H1 (cell line): ENCODE results near the gene INPP5K. TPM values are rescaled to one million over a fixed set of nuclear protein-coding genes. Genes with fewer than 3 reads are reported as not detected.

Source experiments
- CTCF ChIA-PET: fragments of 300-600 bp; sonication (Branson Sonifier 250); formaldehyde crosslinking; loops from one replicate; lab custom pipeline; 2021; ENCODE audit not compliant: partially characterized antibody; lab: Charles Lee
- POLR2A ChIA-PET: fragments of 300-600 bp; sonication (Branson Sonifier 250); formaldehyde crosslinking; loops from one replicate; lab custom pipeline; 2021; ENCODE audit warnings: inconsistent platforms; ENCODE audit not compliant: partially characterized antibody; lab: Charles Lee
- DNase-seq, 2 experiments: peaks; one replicate each; pipeline versions ENCODE4 v3.0.0 to v3.0.0-alpha.2; 2010 to 2022; ENCODE audit warnings: low spot score in 2 of 2, low read depth in 1 of 2, mixed read lengths in 1 of 2
- FAIRE-seq: peaks from 2 replicates; lab custom pipeline; 2011; peaks lifted over from hg19 to GRCh38; lab: Jason Lieb, UNC
- H2AFZ ChIP-seq: 2 replicates; pipeline ENCODE4 v1.8.1; 2012; ENCODE audit warnings: low read length, inconsistent platforms
- H2AK5ac ChIP-seq: 2 replicates; pipeline ENCODE4 v1.6.1; 2013; ENCODE audit warnings: low read depth, low read length
- H2BK120ac ChIP-seq: replicated peaks from 2 replicates; pipeline ENCODE3; 2013; ENCODE audit warnings: low read depth, low read length, inconsistent platforms
- H2BK12ac ChIP-seq: 2 replicates; pipeline ENCODE4 v1.6.1; 2013; ENCODE audit warnings: low read depth, low read length
- H2BK15ac ChIP-seq: 2 replicates; pipeline ENCODE4 v1.6.1; 2013; ENCODE audit warnings: low read length
- H2BK20ac ChIP-seq: 2 replicates; pipeline ENCODE4 v1.6.1; 2013; ENCODE audit warnings: low read length
- H2BK5ac ChIP-seq: 2 replicates; pipeline ENCODE4 v1.6.1; 2013; ENCODE audit warnings: low read depth, low read length
- H3K14ac ChIP-seq: 2 replicates; pipeline ENCODE4 v1.6.1; 2013; ENCODE audit warnings: inconsistent platforms; ENCODE audit not compliant: insufficient read length
- H3K18ac ChIP-seq: 2 replicates; pipeline ENCODE4 v1.6.1; 2013; ENCODE audit warnings: low read length; ENCODE audit errors: extremely low read depth
- H3K23ac ChIP-seq: 2 replicates; pipeline ENCODE4 v1.6.1; 2013; ENCODE audit warnings: inconsistent platforms; ENCODE audit not compliant: insufficient read length
- H3K23me2 ChIP-seq: 2 replicates; pipeline ENCODE4 v1.6.1; 2013; ENCODE audit warnings: low read depth, low read length
- H3K27ac ChIP-seq: 2 replicates; pipeline ENCODE4 v1.6.1; 2011; ENCODE audit warnings: low read depth, low read length, inconsistent platforms
- H3K27me3 ChIP-seq, 4 experiments: replicated peaks in 1 of 4; 1 replicate in 1 of 4; 2 replicates in 3 of 4; pipeline versions ENCODE4 v1.6.1 to v1.8.1; 2011 to 2013; ENCODE audit warnings: low read length in 3 of 4, mild to moderate bottlenecking in 3 of 4, inconsistent platforms in 2 of 4, mixed read lengths in 2 of 4, moderate library complexity in 1 of 4; ENCODE audit not compliant: control insufficient read depth in 3 of 4, insufficient read depth in 3 of 4; ENCODE audit errors: extremely low read depth in 1 of 4
- H3K36me3 ChIP-seq, 4 experiments: 2 replicates each; pipeline versions ENCODE4 v1.6.1 to v1.8.1; 2011 to 2013; ENCODE audit warnings: mild to moderate bottlenecking in 4 of 4, low read length in 3 of 4, moderate library complexity in 2 of 4, control low read depth in 1 of 4, inconsistent platforms in 1 of 4; ENCODE audit not compliant: insufficient read depth in 4 of 4, control insufficient read depth in 2 of 4
- H3K4ac ChIP-seq: replicated peaks from 2 replicates; pipeline ENCODE3; 2013; ENCODE audit warnings: low read length, low read depth, mixed read lengths, inconsistent platforms; ENCODE audit not compliant: insufficient read length
- H3K4me1 ChIP-seq, 4 experiments: replicated peaks in 1 of 4; 1 replicate in 1 of 4; 2 replicates in 3 of 4; pipeline versions ENCODE4 v1.6.1 to v1.8.1; 2011 to 2013; ENCODE audit warnings: low read length in 3 of 4, inconsistent platforms in 2 of 4, mixed read lengths in 1 of 4; ENCODE audit not compliant: insufficient read depth in 4 of 4, control insufficient read depth in 3 of 4
- H3K4me2 ChIP-seq, 2 experiments: 2 replicates each; pipeline versions ENCODE4 v1.6.1 to v1.8.1; 2011 to 2013; ENCODE audit warnings: low read depth in 2 of 2, low read length in 2 of 2, control low read depth in 1 of 2, inconsistent platforms in 1 of 2, mild to moderate bottlenecking in 1 of 2; ENCODE audit not compliant: insufficient read depth in 1 of 2
- H3K4me3 ChIP-seq, 4 experiments: fragments of 200-600, 300-600 bp in 1 of 4; sonication (generic), shearing (Covaris generic), sonication (Bioruptor Twin) in 1 of 4; 2 replicates each; pipeline versions ENCODE4 v1.5.1 to v1.8.1; 2011 to 2016; ENCODE audit warnings: low read length in 4 of 4, low read depth in 3 of 4, control low read depth in 2 of 4, inconsistent platforms in 2 of 4, mild to moderate bottlenecking in 2 of 4, mixed read lengths in 1 of 4, moderate library complexity in 1 of 4; ENCODE audit not compliant: insufficient read depth in 2 of 4; ENCODE audit errors: extremely low read depth in 1 of 4
- H3K56ac ChIP-seq: replicated peaks from 2 replicates; pipeline ENCODE3; 2013; ENCODE audit warnings: low read depth, mild to moderate bottlenecking, mixed read lengths, low read length, inconsistent platforms; ENCODE audit not compliant: insufficient read length
- H3K79me1 ChIP-seq: 2 replicates; pipeline ENCODE4 v1.6.1; 2013; ENCODE audit warnings: low read depth, low read length, control low read depth
- H3K79me2 ChIP-seq, 2 experiments: 2 replicates each; pipeline versions ENCODE4 v1.6.1 to v1.8.1; 2012 to 2013; ENCODE audit warnings: low read length in 2 of 2, mild to moderate bottlenecking in 2 of 2, inconsistent platforms in 1 of 2; ENCODE audit not compliant: insufficient read depth in 2 of 2, control insufficient read depth in 1 of 2
- H3K9ac ChIP-seq, 4 experiments: replicated peaks in 1 of 4; 1 replicate in 1 of 4; 2 replicates in 3 of 4; pipeline versions ENCODE4 v1.6.1 to v1.8.1; 2011 to 2013; ENCODE audit warnings: low read depth in 3 of 4, low read length in 3 of 4, control low read depth in 2 of 4, mild to moderate bottlenecking in 2 of 4, moderate library complexity in 2 of 4, inconsistent platforms in 1 of 4; ENCODE audit errors: extremely low read depth in 1 of 4
- H3K9me3 ChIP-seq, 2 experiments: 2 replicates each; pipeline versions ENCODE4 v1.6.1 to v1.8.1; 2012 to 2013; ENCODE audit warnings: mild to moderate bottlenecking in 2 of 2, moderate library complexity in 2 of 2, control low read depth in 1 of 2, inconsistent platforms in 1 of 2, low read depth in 1 of 2, low read length in 1 of 2, mixed read lengths in 1 of 2; ENCODE audit not compliant: insufficient read depth in 2 of 2
- H4K20me1 ChIP-seq, 2 experiments: replicated peaks in 1 of 2; 2 replicates each; pipeline versions ENCODE3 to v1.8.1; 2011 to 2013; ENCODE audit warnings: inconsistent platforms in 2 of 2, low read length in 2 of 2, mild to moderate bottlenecking in 1 of 2; ENCODE audit not compliant: insufficient read depth in 2 of 2, control insufficient read depth in 1 of 2
- H4K5ac ChIP-seq: 2 replicates; pipeline ENCODE4 v1.6.1; 2013; ENCODE audit warnings: low read length, low read depth, mixed read lengths, inconsistent platforms; ENCODE audit not compliant: insufficient read length
- H4K8ac ChIP-seq: 2 replicates; pipeline ENCODE4 v1.8.0; 2013; ENCODE audit warnings: mild to moderate bottlenecking, moderate library complexity, low read length, inconsistent platforms; ENCODE audit not compliant: insufficient read depth; ENCODE audit errors: extremely low read depth
- H4K91ac ChIP-seq: replicated peaks from 2 replicates; pipeline ENCODE3; 2013; ENCODE audit warnings: low read length, mixed read lengths, inconsistent platforms; ENCODE audit not compliant: insufficient read length
- ATF2 ChIP-seq: IDR thresholded peaks from 2 replicates; pipeline ENCODE4 v1.6.1; 2012; ENCODE audit warnings: low read length, inconsistent platforms
- CTBP2 ChIP-seq: IDR thresholded peaks from 2 replicates; pipeline ENCODE4 v1.7.0; 2011; ENCODE audit warnings: borderline replicate concordance, mild to moderate bottlenecking, moderate library complexity, mixed read lengths, low read length; ENCODE audit not compliant: insufficient read depth, insufficient read length
- POLR2A ChIP-seq, 2 experiments: IDR thresholded peaks; 1 replicate in 1 of 2; 2 replicates in 1 of 2; pipeline ENCODE4 v1.6.1; 2011; ENCODE audit warnings: low read depth in 2 of 2, low read length in 2 of 2, mild to moderate bottlenecking in 2 of 2; ENCODE audit errors: control extremely low read depth in 1 of 2
- SIN3A ChIP-seq, 2 experiments: IDR thresholded peaks in 1 of 2; conservative IDR thresholded peaks in 1 of 2; 2 replicates each; pipeline ENCODE4 v1.6.1; 2011 to 2012; ENCODE audit warnings: low read length in 2 of 2, improper control_type of control experiment in 1 of 2, low read depth in 1 of 2, mild to moderate bottlenecking in 1 of 2
- SRF ChIP-seq: IDR thresholded peaks from 2 replicates; pipeline ENCODE4 v1.6.1; 2011; ENCODE audit warnings: mild to moderate bottlenecking, low read depth, low read length, moderate library complexity
- TAF7 ChIP-seq: optimal IDR thresholded peaks from 2 replicates; pipeline ENCODE3; 2011; ENCODE audit warnings: low read depth, mild to moderate bottlenecking, inconsistent platforms, low read length, moderate library complexity, borderline replicate concordance
- TEAD4 ChIP-seq: IDR thresholded peaks from 2 replicates; pipeline ENCODE4 v1.6.1; 2012; ENCODE audit warnings: low read depth, low read length, inconsistent platforms, mixed read lengths
- USF2 ChIP-seq: IDR thresholded peaks from 2 replicates; pipeline ENCODE4 v1.6.1; 2011; ENCODE audit warnings: low read length, improper control_type of control experiment
- ZNF274 ChIP-seq: IDR thresholded peaks from 2 replicates; pipeline ENCODE4 v1.7.0; 2012; ENCODE audit warnings: low read length, borderline replicate concordance; ENCODE audit errors: extremely low read depth
- WGBS, 2 experiments: shearing (Covaris generic) in 1 of 2; methylation state at CpG; one replicate each; pipeline versions ENCODE4 v1.1.6 to v1.1.7; 2013 to 2015; ENCODE audit warnings: low lambda C conversion rate in 2 of 2, mixed read lengths in 2 of 2, inconsistent platforms in 1 of 2, low coverage in 1 of 2, missing lambda C conversion rate in 1 of 2; ENCODE audit not compliant: insufficient replicate concordance in 2 of 2, insufficient coverage in 1 of 2, insufficient read length in 1 of 2; ENCODE audit errors: extremely low coverage in 1 of 2, missing lambda C conversion rate in 1 of 2; 5-methylcytosine and 5-hydroxymethylcytosine counted together
- polyA plus RNA-seq, 7 experiments: library from polyadenylated mRNA; depleted of rRNA in 3 of 7; stranded (reverse) in 5 of 7; unstranded in 2 of 7; fragments of >200 nt in 5 of 7; fragments of 200-250 nt in 2 of 7; gene quantifications; 1 replicate in 5 of 7; 2 replicates in 1 of 7; 4 replicates in 1 of 7; pipeline versions ENCODE4 v1.2.1 to v1.2.3, GENCODE V29; 2011 to 2013; ENCODE audit warnings: missing spikeins in 2 of 7, mixed read lengths in 2 of 7
- total RNA-seq: library from RNA; stranded (reverse); fragmentation: NEBNext Ultra II Directional; extraction: Animal tissue kit (Norgen Biotek cat#: 25700); gene quantifications from 2 replicates; pipeline ENCODE4 v1.2.1, GENCODE V29; 2021

INPP5K gene
- total and polyA plus RNA-seq, 2 of the 8 experiments (the other 6 are each of a cell fraction or from before 2014, with no cell fraction given): 21.0 to 24.1 TPM

GRCh38 chr17:1484060-1484535 is 32.3 kb downstream of the INPP5K start:
- no peak overlapping the region for H2BK20ac ChIP-seq
- H4K20me1 ChIP-seq: peaks cover 0 to 8% of the 10 kb centered on the region in 2 experiments
- ChIA-PET POLR2A (interaction anchor here (0.6 to 1.3 kb wide), 8 partner anchors 8 to 166 kb away, joined by 3 to 6 read pairs (median 4); partner anchors contain the start of gene YWHAE), CTCF (interaction anchor here (1.2 to 1.4 kb wide), 3 partner anchors 12 to 119 kb away, joined by 3 to 6 read pairs (median 4); partner anchors contain the start of gene INPP5K)
- H4K5ac ChIP-seq: no peak overlapping the region
- H3K18ac ChIP-seq: 0 out of 2 replicates have a peak overlapping the region, but pooled peaks have one; percentile 4
- peaks cover 0 to 24% (median 13%) of the 10 kb centered on the region in 4 experiments; a peak in 6 of 7 replicates for H3K4me1 ChIP-seq
- H2BK15ac ChIP-seq: no peak overlapping the region
- no peak overlapping the region for H3K14ac ChIP-seq
- no peak overlapping the region for H2AK5ac ChIP-seq
- H2BK120ac ChIP-seq: no peak overlapping the region
- H3K4me3 ChIP-seq: no peak overlapping the region
- H4K8ac ChIP-seq: no peak overlapping the region
- WGBS, 2 experiments: 92% methylated on average over 20 of the region's 29 CpGs; no CpG with 5 or more reads in 1 of the 2 experiments
- no peak overlapping the region for H3K27ac ChIP-seq
- no peak for DNase-seq
- H3K79me1 ChIP-seq: no peaks in the 10 kb centered on the region
- no peaks in the 10 kb centered on the region for H3K79me2 ChIP-seq
- no peak overlapping the region for H3K4ac ChIP-seq
- no peak overlapping the region for H3K56ac ChIP-seq
- no peak overlapping the region; the same call in 1 of the 2 replicates for H2BK5ac ChIP-seq
- peaks cover 0 to 6% (median 0%) of the 10 kb centered on the region in 4 experiments; a peak in 2 of 7 replicates for H3K27me3 ChIP-seq
- no peak overlapping the region for H2AFZ ChIP-seq
- H3K23ac ChIP-seq: no peak overlapping the region
- peaks cover 3 to 24% (median 18%) of the 10 kb centered on the region in 4 experiments; a peak in 6 of 8 replicates for H3K36me3 ChIP-seq
- H3K4me2 ChIP-seq: peak overlapping the region; percentile 11 to 74; a peak in 2 of 4 replicates
- no peaks in the 10 kb centered on the region for H3K9me3 ChIP-seq
- no peak for FAIRE-seq
- no peak overlapping the region for H4K91ac ChIP-seq
- peaks cover 11% of the 10 kb centered on the region; the same call in 1 of the 2 replicates for H3K23me2 ChIP-seq
- no peak overlapping the region; the same call in 1 of the 2 replicates for H2BK12ac ChIP-seq
- H3K9ac ChIP-seq: no peak overlapping the region
- TF ChIP-seq TAF7 (no peak), POLR2A (IDR thresholded peaks at IDR 0.05; ENCODE audit: control extremely low read depth in 1 of 2, low read depth in 2 of 2, low read length in 2 of 2) (no peak), CTBP2 (no peak), TEAD4 (no peak), ATF2 (no peak), USF2 (no peak), SRF (no peak), ZNF274 (no peak), SIN3A (conservative IDR thresholded peaks at IDR 0.05 in 1 of 2, IDR thresholded peaks at IDR 0.05 in 1 of 2; ENCODE audit: low read depth in 1 of 2, low read length in 2 of 2) (no peak)
